Measurements from ENCODE around the gene PROK1.

PROK1 gene

DNA sequence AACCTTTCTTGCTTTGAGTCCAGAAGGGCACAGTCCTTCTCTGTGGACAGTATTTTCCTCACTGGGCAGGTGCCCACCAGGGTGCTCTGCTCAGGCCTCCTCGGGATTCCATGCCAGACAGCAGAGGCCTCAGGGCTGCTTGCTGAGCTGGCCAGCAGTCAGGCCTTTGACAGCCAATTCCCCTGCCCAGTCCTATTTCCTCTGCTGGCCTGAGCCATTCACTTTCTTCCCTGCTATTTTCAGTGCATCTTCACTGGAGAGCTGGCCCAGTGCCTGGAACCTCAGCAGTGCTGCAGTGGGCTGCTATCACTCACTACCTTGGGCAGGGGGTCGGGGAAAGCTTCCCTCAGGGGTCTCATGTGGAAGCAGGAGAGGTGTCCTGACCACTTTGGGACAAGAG, 34.8 kb downstream of the PROK1 start:
- FAIRE-seq, result no peak
- no peak for DNase-seq (ENCODE audit: insufficient read length, low spot score)

DNA sequence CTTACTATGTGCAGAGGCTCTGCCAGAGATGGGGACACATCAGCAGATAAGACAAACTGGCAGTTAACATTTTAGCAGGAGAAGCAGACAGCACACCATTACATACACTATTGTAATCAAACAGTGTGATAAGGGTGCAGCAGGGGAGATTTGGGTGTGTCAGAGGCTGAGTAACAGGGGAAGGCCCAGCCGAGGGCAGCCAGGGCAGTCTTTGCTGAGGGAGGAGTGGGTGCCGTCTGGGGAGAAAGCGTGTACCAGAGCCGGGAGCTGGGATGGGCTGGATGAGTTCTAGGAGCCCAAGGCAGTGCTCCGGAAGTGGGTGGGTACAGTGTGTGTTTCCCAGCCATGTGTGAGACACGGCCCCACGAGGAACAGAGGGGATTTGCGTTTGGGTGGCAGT, 36.8 kb downstream of the PROK1 start:
- DNase-seq (ENCODE audit: insufficient read length, low spot score) (no peak), FAIRE-seq (no peak)

DNA sequence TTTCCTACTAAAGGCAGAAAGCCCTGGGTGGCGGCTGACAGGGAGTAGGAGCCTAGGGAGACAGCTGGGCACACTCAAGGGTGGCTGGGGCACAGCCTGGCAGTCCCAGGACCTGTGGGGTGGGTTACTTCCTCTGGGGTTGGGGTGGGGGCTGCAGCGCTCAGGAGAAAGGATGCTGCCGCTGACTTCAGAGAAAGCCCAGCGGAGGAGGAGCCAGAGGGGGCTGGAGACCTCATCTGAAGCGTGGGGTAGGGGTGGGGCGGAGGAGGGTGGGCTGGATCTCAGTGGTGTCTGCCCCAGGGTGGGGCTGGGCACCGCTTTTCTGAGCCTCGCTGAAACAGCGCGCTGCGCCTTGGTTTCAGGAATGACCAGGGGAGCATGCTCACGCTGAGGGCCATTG, 37.2 kb downstream of the PROK1 start:
- DNase-seq (ENCODE audit: insufficient read length, low spot score), result no peak
- FAIRE-seq, result no peak

DNA sequence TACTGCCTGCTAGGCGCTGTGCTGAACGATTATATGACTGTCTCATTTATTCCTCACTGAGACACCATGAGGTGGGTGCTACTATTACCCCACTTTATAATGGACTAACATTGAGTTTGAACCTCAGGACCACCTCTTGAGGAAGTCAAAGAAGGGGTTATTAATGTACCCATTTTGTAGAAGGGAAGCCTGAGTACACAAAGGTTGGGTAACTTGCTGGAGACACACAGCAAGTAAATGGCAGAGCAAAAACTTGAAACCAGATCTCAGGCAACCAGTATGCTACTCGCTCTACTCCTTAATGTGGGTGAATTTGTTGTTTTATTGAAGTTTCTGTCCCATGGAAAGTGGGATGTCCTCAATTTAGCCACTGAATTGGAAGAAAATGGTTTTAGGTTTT, 37.9 kb downstream of the PROK1 start:
- FAIRE-seq (no peak), DNase-seq (ENCODE audit: insufficient read length, low spot score) (no peak)

DNA sequence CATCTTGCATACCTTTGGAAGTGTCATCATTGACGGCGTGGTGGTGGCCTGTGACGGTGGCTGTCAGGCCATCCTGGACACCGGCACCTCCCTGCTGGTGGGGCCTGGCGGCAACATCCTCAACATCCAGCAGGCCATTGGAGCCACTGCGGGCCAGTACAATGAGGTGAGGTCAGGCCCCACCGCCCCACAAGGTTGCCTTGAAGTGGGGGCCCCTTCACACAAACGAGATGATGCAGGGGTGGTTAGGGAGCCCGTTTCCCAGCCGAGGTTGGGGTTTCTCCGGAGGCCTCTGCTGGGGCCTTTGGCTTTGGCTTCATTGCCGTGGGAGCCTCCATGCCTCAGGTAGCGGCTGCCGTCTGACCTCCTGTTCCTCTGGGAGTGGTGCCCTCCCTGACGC, 38.5 kb downstream of the PROK1 start:
- DNase-seq (ENCODE audit: insufficient read length, low spot score), result no peak
- no peak for FAIRE-seq

DNA sequence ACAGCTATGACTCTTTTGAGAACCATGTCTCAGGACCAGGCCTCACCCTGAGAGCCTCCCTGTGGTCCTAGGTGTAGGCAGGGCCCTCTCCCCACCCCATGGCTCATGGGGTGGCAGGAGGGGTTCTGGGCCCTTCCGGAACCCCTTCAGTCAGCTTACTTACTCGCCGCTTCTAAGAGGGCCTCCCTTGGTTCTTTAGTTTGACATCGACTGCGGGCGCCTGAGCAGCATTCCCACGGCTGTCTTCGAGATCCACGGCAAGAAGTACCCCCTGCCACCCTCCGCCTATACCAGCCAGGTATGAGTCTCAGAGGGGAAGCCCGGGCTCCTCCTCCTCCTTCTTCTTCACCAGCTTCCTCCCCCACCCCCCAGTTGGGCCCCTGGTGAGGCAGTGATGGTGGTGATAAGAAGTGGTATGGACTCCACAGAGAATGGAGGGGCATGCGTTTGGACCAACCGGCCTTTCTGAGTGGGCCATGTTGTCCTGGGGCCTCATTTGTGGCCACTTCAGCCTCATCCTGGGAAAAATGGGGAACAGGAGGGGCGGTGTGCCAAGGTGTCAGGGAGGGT, 39.1 kb downstream of the PROK1 start:
- FAIRE-seq (no peak), DNase-seq (ENCODE audit: insufficient read length, low spot score) (no peak)

DNA sequence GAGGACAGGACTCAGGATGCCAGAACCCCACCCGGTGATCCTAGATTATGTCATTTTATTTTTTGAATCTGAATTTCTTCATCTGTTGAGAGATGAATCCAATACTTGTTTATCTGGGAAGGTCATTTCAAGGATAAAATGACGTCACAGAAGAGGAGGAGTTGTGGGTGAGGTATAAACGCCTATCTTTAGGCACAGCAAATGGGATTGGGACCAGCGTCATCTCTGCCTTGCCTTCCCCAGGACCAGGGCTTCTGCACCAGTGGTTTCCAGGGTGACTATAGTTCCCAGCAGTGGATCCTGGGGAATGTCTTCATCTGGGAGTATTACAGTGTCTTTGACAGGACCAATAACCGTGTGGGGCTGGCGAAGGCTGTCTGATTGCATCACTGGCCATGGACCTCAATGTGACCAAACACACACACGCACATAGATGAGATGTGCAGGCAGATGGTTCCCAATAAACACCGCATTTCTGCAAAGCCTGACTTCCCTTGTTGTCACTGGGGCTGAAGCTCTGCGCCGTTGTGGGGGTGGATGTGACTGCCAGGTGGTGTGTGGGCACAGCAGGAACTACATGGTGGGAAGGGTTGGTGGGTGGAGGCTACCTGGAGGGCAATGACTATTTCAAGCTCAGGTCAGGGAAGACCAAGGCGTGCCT, 40.0 kb downstream of the PROK1 start:
- no peak for FAIRE-seq
- DNase-seq (ENCODE audit: insufficient read length, low spot score), result no peak

DNA sequence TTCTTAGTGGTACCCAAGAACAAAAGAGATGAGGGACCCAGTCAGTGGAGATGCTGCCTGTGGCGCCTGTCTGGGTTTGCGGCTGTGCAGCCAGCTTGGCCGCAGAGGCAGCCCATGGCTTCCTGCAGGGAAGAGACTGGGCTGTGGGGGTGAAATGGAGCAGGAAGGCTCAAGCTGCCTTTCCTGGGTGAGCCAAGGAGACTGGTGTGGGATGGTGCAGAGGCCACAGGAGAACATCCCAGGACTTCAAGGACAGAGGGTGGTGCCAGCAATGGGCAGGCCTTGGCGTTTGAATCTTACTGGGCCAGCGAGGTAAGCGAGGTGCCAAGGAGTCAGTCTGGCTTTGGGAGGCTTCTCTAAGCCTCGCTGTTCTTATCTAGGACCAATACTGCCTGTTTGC, 41.6 kb downstream of the PROK1 start:
- DNase-seq (ENCODE audit: insufficient read length, low spot score) (no peak), FAIRE-seq (no peak)

DNA sequence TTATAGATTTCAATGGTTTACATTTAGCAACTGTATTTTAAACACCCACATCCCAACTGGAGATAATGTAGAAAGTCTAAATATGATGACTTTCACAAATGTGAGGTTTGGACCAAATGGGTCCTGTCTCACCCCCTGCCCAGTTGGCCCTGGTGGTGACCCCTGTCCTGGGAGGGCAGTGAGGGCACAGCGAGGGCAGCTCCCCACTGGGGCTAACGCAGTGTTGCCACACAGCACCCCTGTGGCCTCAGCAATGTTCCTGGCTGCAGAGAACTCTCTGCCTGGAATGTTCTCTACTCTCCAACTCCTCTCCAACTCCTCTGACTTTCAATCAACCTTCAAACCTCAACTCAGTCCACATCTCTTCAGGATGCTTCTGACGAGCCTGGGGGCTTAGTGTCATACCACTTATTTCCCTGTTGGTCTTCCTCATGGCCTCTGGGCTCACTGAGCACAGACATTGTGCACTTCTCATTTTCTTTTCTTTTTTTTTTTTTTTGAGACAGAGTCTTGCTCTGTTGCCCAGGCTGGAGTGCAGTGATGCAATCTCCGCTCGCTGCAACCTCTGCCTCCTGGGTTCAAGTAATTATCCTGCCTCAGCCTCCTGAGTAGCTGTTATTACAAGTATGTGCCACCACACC, 42.2 kb downstream of the PROK1 start:
- no peak for DNase-seq (ENCODE audit: insufficient read length, low spot score)
- FAIRE-seq, result no peak

DNA sequence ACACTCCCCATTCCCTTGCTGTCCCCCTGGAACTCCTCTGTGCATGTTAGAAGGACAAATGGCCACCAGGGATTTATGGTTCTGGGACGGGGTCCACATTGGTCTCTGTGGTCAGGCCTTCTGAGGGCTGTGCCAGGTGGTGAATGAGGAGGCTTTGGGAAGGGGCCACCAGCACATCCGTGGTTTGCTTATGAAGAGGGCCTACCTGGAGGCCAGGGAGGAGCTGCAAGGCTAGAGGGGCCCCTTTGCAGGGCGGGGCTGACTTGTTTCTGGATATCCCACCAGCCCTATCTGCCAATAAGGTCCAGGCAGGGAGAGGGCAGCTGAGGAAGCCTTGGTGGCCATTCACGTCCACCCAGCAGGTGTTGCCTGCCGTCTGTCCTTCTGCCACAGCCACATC, 43.1 kb downstream of the PROK1 start:
- FAIRE-seq (no peak), DNase-seq (ENCODE audit: insufficient read length, low spot score) (no peak)

DNA sequence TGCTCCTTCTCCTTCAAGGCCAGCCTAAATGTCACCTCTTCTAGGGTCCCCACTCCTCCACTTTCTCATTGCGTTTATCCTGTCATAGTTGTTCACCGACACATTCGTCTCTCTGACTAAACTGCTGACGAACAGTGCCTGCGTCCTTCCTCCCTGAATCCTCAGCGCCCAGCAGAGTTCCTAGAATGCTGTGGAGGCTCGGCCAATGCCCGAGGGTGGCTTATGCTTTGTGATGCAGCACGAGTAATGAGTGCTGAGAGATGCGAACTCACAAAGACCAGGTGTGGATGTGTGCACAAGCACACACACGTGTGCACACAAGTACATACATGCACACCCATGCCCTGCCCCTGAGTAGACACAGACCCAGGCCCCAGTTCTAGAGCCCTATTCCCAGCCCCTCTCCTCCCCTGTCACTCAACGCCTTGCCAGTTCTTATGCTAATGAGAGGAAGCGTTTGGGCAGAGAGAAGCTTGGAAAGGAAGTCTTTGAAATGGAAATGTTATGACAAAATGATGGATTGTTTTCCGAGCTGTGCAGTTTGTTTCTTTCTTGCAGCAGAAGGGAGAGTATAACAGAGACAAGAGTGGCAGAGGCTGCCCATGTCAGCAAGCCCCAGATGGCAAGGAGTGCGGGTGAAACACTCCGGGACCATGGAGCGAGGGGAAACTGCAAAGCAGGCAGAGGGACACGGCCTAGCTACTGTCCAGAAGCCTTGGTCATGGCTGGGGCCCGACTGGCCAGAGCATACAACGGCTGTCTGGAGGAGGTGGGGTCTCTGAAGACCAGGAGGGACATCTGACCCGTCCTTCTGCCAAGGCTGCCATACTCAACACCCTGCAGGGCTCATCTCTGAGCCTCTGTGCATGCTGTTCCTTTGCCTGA, 43.8 kb downstream of the PROK1 start:
- FAIRE-seq (no peak), DNase-seq (ENCODE audit: insufficient read length, low spot score) (no peak)

DNA sequence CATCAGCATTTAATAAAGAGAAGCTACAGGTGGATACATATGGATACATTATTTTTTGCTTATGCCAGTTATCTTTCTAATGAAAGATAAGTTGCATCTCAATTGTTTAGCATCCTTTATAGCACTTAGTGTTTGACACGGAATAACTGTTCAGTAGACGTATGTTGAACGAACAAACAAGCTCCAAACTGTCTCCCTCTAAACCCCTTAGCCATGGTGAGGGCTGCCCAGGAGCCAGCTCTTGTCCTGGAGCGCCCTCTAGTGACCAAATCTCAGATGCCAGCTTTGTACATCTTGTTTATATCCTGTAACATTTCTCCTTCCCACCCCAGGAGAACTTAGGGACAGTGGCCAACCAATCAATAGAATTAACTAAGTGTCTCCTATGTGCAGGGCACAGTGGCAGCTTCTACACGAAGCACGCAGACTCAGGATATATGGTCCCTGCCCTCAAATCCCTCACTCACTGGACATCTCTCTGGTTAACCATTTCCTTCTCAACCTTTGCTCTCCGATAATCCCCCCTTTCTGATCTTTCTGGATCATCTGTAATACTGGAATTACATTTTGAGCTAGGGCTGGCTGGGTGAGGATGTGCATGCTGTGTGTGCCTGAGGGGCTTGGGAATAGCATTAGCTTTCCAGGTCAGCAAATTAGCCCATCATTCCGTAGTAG, 45.1 kb downstream of the PROK1 start:
- DNase-seq (ENCODE audit: insufficient read length, low spot score) (peak; percentile 69), FAIRE-seq (no peak)

DNA sequence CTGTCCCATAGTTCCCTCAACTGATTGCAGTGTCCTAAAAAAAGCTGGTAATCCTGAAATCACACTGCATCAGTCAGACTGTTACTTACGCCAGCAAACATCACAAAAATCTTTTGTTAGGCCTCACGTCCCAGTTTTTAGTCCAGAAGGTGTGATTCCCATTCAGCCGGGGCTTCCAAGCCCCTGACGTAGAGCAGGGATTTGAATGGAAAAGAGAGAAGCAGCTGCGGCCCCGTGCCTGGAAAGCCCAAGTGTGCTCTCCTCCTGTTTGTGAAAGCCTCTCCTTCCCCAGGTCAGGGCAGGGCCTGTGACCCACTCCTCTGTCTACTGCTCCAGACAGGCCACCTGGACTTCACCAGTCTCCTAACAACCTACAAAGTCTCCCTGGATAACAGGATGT, 47.3 kb downstream of the PROK1 start:
- FAIRE-seq (no peak), DNase-seq (ENCODE audit: insufficient read length, low spot score) (no peak)

DNA sequence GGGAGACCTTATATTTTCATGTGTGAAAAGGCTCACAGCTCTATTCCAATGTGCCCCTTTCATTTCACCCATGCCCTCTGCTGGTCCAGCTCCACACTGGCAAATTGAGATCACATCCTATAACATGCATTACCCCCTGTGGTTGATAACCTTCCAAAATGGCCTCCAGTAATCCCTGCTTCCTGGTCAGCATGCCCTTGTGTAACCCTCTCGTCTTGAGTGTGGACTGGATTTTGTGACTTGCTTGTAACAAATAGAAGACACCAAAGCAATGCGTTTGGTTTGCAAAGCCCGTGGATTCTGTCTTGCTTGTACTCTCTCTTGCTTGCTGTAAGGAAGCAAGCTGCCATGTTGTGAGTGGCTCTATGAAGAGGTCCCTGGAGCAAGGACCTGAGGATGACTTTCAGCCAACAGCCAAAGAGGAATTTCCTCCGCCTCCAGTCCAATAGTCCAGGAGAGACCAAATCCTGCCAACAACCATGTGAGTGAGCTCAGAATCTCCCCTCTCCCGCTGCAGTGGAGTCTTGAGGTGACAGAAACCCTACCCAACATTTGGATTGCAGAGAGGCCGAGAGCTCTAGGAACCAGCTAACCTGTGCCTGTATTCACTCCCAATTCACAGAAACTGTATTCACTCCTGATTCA, 50.7 kb downstream of the PROK1 start:
- no peak for FAIRE-seq

DNA sequence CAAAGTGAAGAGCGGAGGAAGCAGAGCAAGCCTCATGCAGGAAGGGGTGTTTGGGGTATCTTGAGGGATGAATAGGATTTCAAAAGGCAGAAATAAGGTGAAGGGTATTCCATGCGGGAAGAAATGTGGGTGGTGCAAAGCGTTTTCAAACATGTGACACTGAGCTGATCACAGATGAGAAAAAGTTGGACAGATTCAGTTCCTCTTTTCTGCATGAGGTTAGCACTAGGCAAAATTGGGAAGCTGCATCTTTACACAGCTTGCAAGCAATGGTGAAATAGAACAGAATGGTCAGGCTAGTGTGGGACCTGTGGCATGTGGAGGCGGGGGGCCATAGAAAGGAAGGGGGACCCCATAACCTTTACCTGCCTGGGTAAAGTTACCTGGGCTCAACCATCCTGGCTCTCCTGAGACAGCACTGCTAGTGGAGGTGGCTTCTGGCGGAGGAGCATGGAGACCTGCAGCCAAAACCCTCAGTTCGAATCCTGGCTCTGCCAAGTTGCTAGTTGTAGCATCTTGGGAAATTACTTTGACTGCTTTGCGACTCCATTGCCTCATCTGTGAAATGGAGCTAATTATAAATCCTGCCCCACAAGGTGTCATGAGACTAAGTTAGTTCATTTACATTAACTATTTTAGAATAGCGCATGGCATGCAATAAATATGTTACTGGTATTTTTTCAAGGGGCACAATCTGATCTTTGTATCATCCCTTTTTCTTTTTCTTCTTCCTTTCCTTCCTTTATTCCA, 51.6 kb downstream of the PROK1 start:
- FAIRE-seq (no peak), DNase-seq (ENCODE audit: insufficient read length, low spot score) (no peak)

More for the DNA sequence above, 50.7 kb downstream of the PROK1 start:
- no peak for DNase-seq (ENCODE audit: insufficient read length, low spot score)

DNA sequence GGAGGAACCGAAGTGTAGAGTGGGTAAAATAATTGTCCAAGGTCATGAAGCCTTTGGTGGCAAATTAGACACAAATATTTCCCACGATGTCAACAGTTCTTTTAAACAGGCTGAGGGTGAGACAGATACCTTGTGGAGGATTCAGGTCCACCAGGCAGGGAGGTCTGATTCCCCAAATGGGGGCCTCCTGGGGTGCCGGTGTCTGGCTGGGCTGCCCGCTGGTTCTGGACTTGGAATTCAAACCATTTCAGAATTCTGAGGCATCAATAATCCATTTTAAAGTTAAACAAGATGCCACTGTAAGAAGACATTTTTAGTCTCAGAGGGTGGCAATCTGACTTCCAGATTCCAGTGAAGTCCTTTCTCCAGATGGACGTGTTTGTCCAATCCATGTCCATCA, 52.5 kb downstream of the PROK1 start:
- no peak for FAIRE-seq
- no peak for DNase-seq (ENCODE audit: insufficient read length, low spot score)

DNA sequence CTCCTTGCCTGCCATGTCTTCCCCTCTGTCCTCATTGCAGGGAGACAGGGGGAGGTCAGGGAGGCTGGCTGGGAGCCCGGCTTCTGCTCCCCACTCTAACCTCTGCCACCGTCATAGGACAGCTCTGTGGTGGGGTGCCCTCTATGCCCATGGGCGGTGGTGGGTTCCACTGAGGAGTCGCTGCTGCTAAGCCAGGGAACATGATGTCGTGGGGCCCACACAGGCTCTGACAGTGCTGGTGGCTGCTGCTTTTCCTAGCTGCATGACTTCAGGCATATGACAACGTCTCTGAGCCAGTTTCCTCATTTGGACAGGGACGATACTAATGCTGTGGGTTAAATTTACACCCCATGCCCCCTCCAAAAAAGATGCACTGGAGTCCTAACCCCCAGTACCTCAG, 53.3 kb downstream of the PROK1 start:
- FAIRE-seq, result no peak
- no peak for DNase-seq (ENCODE audit: insufficient read length, low spot score)

DNA sequence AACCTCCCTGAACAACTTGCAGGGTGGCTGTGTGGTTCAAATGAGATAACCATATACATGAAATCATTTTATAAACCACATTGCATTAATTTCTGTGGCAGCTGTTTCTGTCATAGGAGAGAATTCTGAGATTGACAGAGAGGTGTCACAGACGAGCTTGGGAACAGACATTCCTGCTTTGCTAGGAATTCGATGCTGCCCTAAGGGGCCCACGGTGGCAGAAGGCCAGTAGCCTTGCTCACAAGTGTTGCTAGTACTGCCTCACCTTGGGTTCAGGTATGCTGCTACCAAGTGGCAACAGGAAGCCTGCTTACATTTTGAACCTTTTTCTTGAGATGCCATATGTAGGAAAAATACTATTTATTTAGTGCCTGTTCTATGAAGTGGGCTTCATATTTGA, 54.6 kb downstream of the PROK1 start:
- FAIRE-seq (no peak), DNase-seq (ENCODE audit: insufficient read length, low spot score) (no peak)

DNA sequence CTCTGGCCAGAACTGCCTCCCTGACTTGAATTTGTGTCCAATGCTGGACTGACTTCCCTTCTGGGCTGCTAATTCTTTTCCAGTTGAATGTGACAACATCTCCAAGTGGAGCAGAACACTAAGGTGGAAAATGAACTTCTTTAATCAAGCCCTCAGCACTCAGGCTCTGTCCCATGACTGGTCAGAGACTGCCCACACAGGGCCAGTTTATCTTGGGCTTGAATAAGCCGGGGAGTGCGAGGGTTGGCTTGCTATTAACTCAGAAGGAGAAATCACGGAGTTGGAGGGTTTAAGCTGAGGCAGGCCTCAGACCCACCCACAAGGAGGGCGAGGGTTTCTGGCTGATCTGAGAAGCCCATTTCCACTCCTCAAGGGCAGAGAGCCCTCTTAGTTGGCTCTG, 55.6 kb downstream of the PROK1 start:
- no peak for DNase-seq (ENCODE audit: insufficient read length, low spot score)
- FAIRE-seq, result no peak
